Measurements from ENCODE around the gene DVL2. TPM values are rescaled to one million over a fixed set of nuclear protein-coding genes. Genes with fewer than 3 reads are reported as not detected.

DVL2 gene
- total and polyA plus RNA-seq, 2 of the 13 experiments (the other 11 are each of a cell fraction or from before 2014, with no cell fraction given), result 5.7 to 38.2 TPM

DNA sequence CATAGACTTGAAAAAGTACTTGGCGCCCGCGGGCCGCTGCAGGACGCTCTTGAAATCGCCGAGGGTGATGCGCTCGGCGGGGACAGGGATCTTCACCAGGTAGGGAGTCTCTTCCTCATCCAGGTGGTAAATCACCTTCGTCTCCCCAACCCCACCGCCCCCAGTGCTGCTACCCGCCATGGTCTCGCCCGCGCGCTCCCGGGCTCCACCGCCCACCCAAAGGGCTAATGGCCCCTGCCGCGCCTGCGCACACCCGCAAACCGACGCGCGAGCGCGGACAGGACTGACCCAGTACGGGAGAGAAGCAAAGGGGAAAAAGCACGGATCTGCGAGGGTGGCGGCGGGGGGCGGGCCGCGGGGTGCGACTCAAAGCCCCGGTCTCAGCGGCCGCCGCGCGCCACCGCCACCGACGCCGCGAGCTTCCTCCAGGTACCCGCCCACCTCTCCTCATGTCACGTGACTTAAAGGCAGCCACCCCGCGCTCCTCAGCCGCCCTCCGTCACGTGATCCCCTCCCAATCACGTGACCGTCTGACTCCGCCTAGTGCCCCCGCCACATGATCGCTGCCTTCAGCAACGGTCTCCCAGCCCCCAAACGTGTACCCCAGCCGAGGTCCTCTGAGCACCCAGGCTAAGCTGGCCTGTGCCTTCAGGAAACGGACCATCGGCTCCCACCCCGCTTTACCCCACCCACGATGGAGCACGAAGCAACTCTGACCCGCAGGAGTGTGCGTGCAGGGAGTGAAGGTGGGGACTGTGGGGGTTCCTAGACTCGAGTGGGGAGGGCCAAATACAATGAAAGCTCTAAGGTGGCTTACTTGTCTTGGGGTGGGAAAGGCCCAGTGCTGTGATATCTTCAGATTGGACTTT, at the start of gene DVL2 (continued):
- TF ChIP-seq MTF1 (CRISPR knock-in tag; IDR thresholded peaks at IDR 0.05), result no peak
- TF ChIP-seq ZNF816 (CRISPR knock-in tag; IDR thresholded peaks at IDR 0.05; ENCODE audit: borderline replicate concordance), result peak; percentile 72; the same call in 1 of the 2 replicates
- TF ChIP-seq, protein P1, sequence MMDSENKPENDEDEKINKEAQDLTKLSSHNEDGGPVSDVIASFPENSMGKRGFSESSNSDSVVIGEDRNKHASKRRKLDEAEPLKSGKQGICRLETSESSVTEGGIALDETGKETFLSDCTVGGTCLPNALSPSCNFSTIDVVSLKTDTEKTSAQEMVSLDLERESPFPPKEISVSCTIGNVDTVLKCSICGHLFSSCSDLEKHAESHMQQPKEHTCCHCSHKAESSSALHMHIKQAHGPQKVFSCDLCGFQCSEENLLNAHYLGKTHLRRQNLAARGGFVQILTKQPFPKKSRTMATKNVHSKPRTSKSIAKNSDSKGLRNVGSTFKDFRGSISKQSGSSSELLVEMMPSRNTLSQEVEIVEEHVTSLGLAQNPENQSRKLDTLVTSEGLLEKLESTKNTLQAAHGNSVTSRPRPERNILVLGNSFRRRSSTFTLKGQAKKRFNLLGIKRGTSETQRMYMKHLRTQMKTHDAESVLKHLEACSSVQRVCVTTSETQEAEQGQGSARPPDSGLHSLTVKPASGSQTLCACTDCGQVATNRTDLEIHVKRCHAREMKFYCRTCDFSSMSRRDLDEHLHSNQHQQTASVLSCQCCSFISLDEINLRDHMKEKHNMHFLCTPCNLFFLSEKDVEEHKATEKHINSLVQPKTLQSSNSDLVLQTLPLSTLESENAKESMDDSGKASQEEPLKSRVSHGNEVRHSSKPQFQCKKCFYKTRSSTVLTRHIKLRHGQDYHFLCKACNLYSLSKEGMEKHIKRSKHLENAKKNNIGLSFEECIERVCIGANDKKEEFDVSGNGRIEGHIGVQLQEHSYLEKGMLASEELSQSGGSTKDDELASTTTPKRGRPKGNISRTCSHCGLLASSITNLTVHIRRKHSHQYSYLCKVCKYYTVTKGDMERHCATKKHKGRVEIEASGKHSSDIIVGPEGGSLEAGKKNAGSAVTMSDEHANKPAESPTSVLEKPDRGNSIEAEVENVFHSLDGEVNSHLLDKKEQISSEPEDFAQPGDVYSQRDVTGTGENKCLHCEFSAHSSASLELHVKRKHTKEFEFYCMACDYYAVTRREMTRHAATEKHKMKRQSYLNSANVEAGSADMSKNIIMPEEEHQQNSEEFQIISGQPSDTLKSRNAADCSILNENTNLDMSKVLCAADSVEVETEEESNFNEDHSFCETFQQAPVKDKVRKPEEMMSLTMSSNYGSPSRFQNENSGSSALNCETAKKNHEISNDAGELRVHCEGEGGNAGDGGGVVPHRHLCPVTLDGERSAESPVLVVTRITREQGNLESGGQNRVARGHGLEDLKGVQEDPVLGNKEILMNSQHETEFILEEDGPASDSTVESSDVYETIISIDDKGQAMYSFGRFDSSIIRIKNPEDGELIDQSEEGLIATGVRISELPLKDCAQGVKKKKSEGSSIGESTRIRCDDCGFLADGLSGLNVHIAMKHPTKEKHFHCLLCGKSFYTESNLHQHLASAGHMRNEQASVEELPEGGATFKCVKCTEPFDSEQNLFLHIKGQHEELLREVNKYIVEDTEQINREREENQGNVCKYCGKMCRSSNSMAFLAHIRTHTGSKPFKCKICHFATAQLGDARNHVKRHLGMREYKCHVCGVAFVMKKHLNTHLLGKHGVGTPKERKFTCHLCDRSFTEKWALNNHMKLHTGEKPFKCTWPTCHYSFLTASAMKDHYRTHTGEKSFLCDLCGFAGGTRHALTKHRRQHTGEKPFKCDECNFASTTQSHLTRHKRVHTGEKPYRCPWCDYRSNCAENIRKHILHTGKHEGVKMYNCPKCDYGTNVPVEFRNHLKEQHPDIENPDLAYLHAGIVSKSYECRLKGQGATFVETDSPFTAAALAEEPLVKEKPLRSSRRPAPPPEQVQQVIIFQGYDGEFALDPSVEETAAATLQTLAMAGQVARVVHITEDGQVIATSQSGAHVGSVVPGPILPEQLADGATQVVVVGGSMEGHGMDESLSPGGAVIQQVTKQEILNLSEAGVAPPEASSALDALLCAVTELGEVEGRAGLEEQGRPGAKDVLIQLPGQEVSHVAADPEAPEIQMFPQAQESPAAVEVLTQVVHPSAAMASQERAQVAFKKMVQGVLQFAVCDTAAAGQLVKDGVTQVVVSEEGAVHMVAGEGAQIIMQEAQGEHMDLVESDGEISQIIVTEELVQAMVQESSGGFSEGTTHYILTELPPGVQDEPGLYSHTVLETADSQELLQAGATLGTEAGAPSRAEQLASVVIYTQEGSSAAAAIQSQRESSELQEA (CRISPR knock-in tag; IDR thresholded peaks at IDR 0.05; ENCODE audit: not compliant biosample characterization), result peak; percentile 68
- TF ChIP-seq ZNF7 (CRISPR knock-in tag; IDR thresholded peaks at IDR 0.05), result no peak
- TF ChIP-seq ZNF775 (CRISPR knock-in tag; IDR thresholded peaks at IDR 0.05; ENCODE audit: borderline replicate concordance), result no peak
- TF ChIP-seq, protein P2, sequence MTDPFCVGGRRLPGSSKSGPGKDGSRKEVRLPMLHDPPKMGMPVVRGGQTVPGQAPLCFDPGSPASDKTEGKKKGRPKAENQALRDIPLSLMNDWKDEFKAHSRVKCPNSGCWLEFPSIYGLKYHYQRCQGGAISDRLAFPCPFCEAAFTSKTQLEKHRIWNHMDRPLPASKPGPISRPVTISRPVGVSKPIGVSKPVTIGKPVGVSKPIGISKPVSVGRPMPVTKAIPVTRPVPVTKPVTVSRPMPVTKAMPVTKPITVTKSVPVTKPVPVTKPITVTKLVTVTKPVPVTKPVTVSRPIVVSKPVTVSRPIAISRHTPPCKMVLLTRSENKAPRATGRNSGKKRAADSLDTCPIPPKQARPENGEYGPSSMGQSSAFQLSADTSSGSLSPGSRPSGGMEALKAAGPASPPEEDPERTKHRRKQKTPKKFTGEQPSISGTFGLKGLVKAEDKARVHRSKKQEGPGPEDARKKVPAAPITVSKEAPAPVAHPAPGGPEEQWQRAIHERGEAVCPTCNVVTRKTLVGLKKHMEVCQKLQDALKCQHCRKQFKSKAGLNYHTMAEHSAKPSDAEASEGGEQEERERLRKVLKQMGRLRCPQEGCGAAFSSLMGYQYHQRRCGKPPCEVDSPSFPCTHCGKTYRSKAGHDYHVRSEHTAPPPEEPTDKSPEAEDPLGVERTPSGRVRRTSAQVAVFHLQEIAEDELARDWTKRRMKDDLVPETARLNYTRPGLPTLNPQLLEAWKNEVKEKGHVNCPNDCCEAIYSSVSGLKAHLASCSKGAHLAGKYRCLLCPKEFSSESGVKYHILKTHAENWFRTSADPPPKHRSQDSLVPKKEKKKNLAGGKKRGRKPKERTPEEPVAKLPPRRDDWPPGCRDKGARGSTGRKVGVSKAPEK (CRISPR knock-in tag; IDR thresholded peaks at IDR 0.05; ENCODE audit: borderline replicate concordance), result no peak
- 0 out of 2 replicates have a peak, but pooled peaks have one; percentile 59 for TF ChIP-seq FOXM1 (CRISPR knock-in tag; IDR thresholded peaks at IDR 0.05)
- no peak for TF ChIP-seq ZNF660 (CRISPR knock-in tag; IDR thresholded peaks at IDR 0.05; ENCODE audit: borderline replicate concordance, low read depth)
- TF ChIP-seq ZNF746 (CRISPR knock-in tag; IDR thresholded peaks at IDR 0.05), result peak; percentile 61; the same call in 1 of the 2 replicates
- TF ChIP-seq, protein P3, sequence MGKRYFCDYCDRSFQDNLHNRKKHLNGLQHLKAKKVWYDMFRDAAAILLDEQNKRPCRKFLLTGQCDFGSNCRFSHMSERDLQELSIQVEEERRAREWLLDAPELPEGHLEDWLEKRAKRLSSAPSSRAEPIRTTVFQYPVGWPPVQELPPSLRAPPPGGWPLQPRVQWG (CRISPR knock-in tag; IDR thresholded peaks at IDR 0.05; ENCODE audit: borderline replicate concordance, low read depth), result no peak
- 0 out of 2 replicates have a peak, but pooled peaks have one; percentile 77 for TF ChIP-seq SRY (CRISPR knock-in tag; IDR thresholded peaks at IDR 0.05)
- TF ChIP-seq ZIK1 (CRISPR knock-in tag; IDR thresholded peaks at IDR 0.05; ENCODE audit: borderline replicate concordance, low read depth), result peak; percentile 78

Measured in HepG2 (cell line).